ENCODE data around the gene GLIS1.

- TF ChIP-seq, protein P1, sequence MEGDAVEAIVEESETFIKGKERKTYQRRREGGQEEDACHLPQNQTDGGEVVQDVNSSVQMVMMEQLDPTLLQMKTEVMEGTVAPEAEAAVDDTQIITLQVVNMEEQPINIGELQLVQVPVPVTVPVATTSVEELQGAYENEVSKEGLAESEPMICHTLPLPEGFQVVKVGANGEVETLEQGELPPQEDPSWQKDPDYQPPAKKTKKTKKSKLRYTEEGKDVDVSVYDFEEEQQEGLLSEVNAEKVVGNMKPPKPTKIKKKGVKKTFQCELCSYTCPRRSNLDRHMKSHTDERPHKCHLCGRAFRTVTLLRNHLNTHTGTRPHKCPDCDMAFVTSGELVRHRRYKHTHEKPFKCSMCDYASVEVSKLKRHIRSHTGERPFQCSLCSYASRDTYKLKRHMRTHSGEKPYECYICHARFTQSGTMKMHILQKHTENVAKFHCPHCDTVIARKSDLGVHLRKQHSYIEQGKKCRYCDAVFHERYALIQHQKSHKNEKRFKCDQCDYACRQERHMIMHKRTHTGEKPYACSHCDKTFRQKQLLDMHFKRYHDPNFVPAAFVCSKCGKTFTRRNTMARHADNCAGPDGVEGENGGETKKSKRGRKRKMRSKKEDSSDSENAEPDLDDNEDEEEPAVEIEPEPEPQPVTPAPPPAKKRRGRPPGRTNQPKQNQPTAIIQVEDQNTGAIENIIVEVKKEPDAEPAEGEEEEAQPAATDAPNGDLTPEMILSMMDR (conservative IDR thresholded peaks at IDR 0.05 in 1 of 2, IDR thresholded peaks at IDR 0.05 in 1 of 2; ENCODE audit: extremely low read depth in 1 of 2, insufficient read depth in 1 of 2, low read depth in 1 of 2, low read length in 2 of 2) = no peak
- TF ChIP-seq EZH2 (IDR thresholded peaks at IDR 0.05; ENCODE audit: borderline replicate concordance, low read length) = no peak
Observed at GRCh38 chr1:53576381-53576801, 162.6 kb downstream of the GLIS1 start.

All from mammary epithelial cell (primary cell).